Measurements from ENCODE around the gene LONRF3. TPM values are rescaled to one million over a fixed set of nuclear protein-coding genes. Genes with fewer than 3 reads are reported as not detected.

LONRF3 gene
- polyA plus RNA-seq, 1 donor (not counting 4 experiments of a cell fraction or from before 2014, with no cell fraction given) = not detected

DNA sequence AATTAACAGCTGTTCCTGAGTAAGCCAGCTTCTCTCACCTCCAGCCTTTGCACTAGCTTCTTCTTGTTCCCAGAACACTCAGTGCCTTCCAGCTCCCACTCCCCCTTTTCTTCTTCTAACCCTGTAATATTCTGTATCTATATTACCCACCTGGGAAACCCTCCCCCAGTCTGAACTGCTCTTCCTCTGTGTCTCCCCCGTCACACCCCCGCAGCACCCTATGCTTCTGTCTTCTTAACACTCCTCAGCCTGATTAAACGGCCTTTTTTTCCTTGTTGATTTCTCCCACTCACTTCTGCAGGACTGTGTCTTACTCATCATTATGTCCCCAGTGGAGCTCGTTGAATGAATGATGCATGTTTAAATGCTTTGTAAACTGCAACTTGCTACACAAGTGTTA lies 9.0 kb upstream of the LONRF3 start:
- no peak overlapping the region for H2AFZ ChIP-seq (ENCODE audit: control insufficient read depth, low read length)
- H3K9ac ChIP-seq (ENCODE audit: control insufficient read depth, extremely low read depth, insufficient read depth, low read length) = no peak overlapping the region
- no peak for DNase-seq (ENCODE audit: low read depth, low spot score)
- H3K27ac ChIP-seq (ENCODE audit: control insufficient read depth, insufficient read depth, low read length) = no peak overlapping the region
- H3K4me2 ChIP-seq (ENCODE audit: control insufficient read depth, extremely low read depth, insufficient read depth, low read depth, low read length) = no peak overlapping the region
- TF ChIP-seq, protein P1, sequence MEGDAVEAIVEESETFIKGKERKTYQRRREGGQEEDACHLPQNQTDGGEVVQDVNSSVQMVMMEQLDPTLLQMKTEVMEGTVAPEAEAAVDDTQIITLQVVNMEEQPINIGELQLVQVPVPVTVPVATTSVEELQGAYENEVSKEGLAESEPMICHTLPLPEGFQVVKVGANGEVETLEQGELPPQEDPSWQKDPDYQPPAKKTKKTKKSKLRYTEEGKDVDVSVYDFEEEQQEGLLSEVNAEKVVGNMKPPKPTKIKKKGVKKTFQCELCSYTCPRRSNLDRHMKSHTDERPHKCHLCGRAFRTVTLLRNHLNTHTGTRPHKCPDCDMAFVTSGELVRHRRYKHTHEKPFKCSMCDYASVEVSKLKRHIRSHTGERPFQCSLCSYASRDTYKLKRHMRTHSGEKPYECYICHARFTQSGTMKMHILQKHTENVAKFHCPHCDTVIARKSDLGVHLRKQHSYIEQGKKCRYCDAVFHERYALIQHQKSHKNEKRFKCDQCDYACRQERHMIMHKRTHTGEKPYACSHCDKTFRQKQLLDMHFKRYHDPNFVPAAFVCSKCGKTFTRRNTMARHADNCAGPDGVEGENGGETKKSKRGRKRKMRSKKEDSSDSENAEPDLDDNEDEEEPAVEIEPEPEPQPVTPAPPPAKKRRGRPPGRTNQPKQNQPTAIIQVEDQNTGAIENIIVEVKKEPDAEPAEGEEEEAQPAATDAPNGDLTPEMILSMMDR (optimal IDR thresholded peaks at IDR 0.05 in 1 of 3, IDR thresholded peaks at IDR 0.05 in 1 of 3, conservative IDR thresholded peaks at IDR 0.05 in 1 of 3; ENCODE audit: extremely low read depth in 1 of 3, insufficient read depth in 2 of 3, low read length in 3 of 3) = no peak
- TF ChIP-seq EZH2 (IDR thresholded peaks at IDR 0.05; ENCODE audit: low read length) = no peak
- no peaks in the 10 kb centered on the region for H3K9me1 ChIP-seq (ENCODE audit: control insufficient read depth, extremely low read depth, insufficient read depth, low read length)
- no peaks in the 10 kb centered on the region for H3K4me1 ChIP-seq (ENCODE audit: control insufficient read depth, extremely low read depth, insufficient read depth, low read length)
- FAIRE-seq = no peak
- no peak overlapping the region for H3K4me3 ChIP-seq (ENCODE audit: control insufficient read depth in 2 of 3, extremely low read depth in 1 of 3, insufficient read depth in 2 of 3, low read depth in 1 of 3, low read length in 3 of 3)
- dilution Hi-C loops (cut with MboI; ENCODE audit: extremely low pct_ligation_motif_present, low sequenced_read_pairs) = no loop called here
- no peaks in the 10 kb centered on the region for H3K79me2 ChIP-seq (ENCODE audit: control insufficient read depth, insufficient read depth, low read length)
- peaks cover 5% of the 10 kb centered on the region for H3K27me3 ChIP-seq (ENCODE audit: control insufficient read depth, extremely low read depth, insufficient read depth, low read length)
- H4K20me1 ChIP-seq (ENCODE audit: control insufficient read depth, extremely low read depth, insufficient read depth, low read length) = no peaks in the 10 kb centered on the region
- H3K36me3 ChIP-seq (ENCODE audit: control insufficient read depth in 2 of 2, extremely low read depth in 1 of 2, insufficient read depth in 2 of 2, low read length in 2 of 2) = no peaks in the 10 kb centered on the region
- H3K9me3 ChIP-seq (ENCODE audit: control insufficient read depth, low read depth, low read length) = no peaks in the 10 kb centered on the region

DNA sequence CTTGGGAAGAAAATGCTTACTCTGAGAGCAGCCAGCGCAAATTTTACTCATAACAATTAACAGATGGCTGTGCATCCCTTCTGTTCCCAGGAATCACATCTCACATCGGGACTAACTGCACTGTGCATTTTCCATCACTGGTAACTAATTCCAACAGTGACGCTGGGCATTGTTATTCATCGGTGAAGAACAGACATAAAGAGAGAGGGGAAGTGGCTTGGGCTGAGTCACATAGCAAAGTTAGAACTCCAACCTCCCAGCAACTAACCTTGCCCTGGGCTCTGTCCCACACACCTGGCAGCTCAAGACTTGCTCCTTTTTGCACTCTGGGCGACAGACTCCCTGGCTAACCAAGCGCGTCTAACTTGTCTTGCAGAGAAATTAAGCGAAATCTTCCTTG lies 6.4 kb upstream of the LONRF3 start:
- DNase-seq (ENCODE audit: low read depth, low spot score) (no peak), FAIRE-seq (no peak)
- Histone ChIP-seq H2AFZ (ENCODE audit: control insufficient read depth, low read length) (no peak overlapping the region), H3K4me2 (ENCODE audit: control insufficient read depth, extremely low read depth, insufficient read depth, low read depth, low read length) (no peak overlapping the region), H3K9me3 (ENCODE audit: control insufficient read depth, low read depth, low read length) (no peaks in the 10 kb centered on the region), H3K36me3 (ENCODE audit: control insufficient read depth in 2 of 2, extremely low read depth in 1 of 2, insufficient read depth in 2 of 2, low read length in 2 of 2) (no peaks in the 10 kb centered on the region), H3K27me3 (ENCODE audit: control insufficient read depth, extremely low read depth, insufficient read depth, low read length) (peaks cover 7% of the 10 kb centered on the region), H3K9me1 (ENCODE audit: control insufficient read depth, extremely low read depth, insufficient read depth, low read length) (no peaks in the 10 kb centered on the region), H3K27ac (ENCODE audit: control insufficient read depth, insufficient read depth, low read length) (no peak overlapping the region), H3K4me1 (ENCODE audit: control insufficient read depth, extremely low read depth, insufficient read depth, low read length) (no peaks in the 10 kb centered on the region), H4K20me1 (ENCODE audit: control insufficient read depth, extremely low read depth, insufficient read depth, low read length) (no peaks in the 10 kb centered on the region), H3K4me3 (ENCODE audit: control insufficient read depth in 2 of 3, extremely low read depth in 1 of 3, insufficient read depth in 2 of 3, low read depth in 1 of 3, low read length in 3 of 3) (no peak overlapping the region), H3K79me2 (ENCODE audit: control insufficient read depth, insufficient read depth, low read length) (no peaks in the 10 kb centered on the region), H3K9ac (ENCODE audit: control insufficient read depth, extremely low read depth, insufficient read depth, low read length) (no peak overlapping the region)
- dilution Hi-C loops (cut with MboI; ENCODE audit: extremely low pct_ligation_motif_present, low sequenced_read_pairs) = no loop called here
- TF ChIP-seq, protein P1 (optimal IDR thresholded peaks at IDR 0.05 in 1 of 3, IDR thresholded peaks at IDR 0.05 in 1 of 3, conservative IDR thresholded peaks at IDR 0.05 in 1 of 3; ENCODE audit: extremely low read depth in 1 of 3, insufficient read depth in 2 of 3, low read length in 3 of 3) = no peak
- TF ChIP-seq EZH2 (IDR thresholded peaks at IDR 0.05; ENCODE audit: low read length) = no peak
